Hepatocyte (in vitro differentiated cells): Measurements from ENCODE around the gene GEMIN4. TPM values are rescaled to one million over a fixed set of nuclear protein-coding genes. Genes with fewer than 3 reads are reported as not detected.
"Not testable (repeated sequence)": the region's sequence is repeated elsewhere in the genome, so short reads cannot be mapped to it uniquely, and the experiment has no call there.

Experiments
- DNase-seq: peaks from one replicate; pipeline ENCODE4 v3.0.0-alpha.2; 2016; ENCODE audit warnings: low spot score
- H2AFZ ChIP-seq: fragments of 200-600 bp; sonication (generic); 2 replicates; pipeline ENCODE4 v1.6.0; 2016; ENCODE audit warnings: antibody characterized with exemption, mild to moderate bottlenecking
- H3K27ac ChIP-seq: fragments of 200-600 bp; sonication (generic); 2 replicates; pipeline ENCODE4 v1.5.1; 2016; ENCODE audit warnings: mild to moderate bottlenecking
- H3K27me3 ChIP-seq: fragments of 200-600 bp; sonication (generic); 2 replicates; pipeline ENCODE4 v1.6.1; 2016
- H3K36me3 ChIP-seq: fragments of 200-600 bp; sonication (generic); replicated peaks from 2 replicates; pipeline ENCODE4 v1.5.1; 2016; ENCODE audit warnings: low read depth; ENCODE audit not compliant: insufficient read depth
- H3K4me1 ChIP-seq: fragments of 200-600 bp; sonication (generic); 2 replicates; pipeline ENCODE4 v1.5.1; 2016; ENCODE audit warnings: mild to moderate bottlenecking, moderate library complexity; ENCODE audit not compliant: insufficient read depth
- H3K4me2 ChIP-seq: fragments of 200-600 bp; sonication (generic); 2 replicates; pipeline ENCODE4 v1.6.0; 2016
- H3K4me3 ChIP-seq: fragments of 200-600 bp; sonication (generic); 2 replicates; pipeline ENCODE4 v1.5.1; 2016; ENCODE audit warnings: mild to moderate bottlenecking
- H3K79me2 ChIP-seq: fragments of 200-600 bp; sonication (generic); 2 replicates; pipeline ENCODE4 v1.6.0; 2017; ENCODE audit warnings: mild to moderate bottlenecking
- H3K9me2 ChIP-seq: fragments of 200-600 bp; sonication (generic); replicated peaks from 2 replicates; pipeline ENCODE4 v1.6.0; 2017; ENCODE audit warnings: mild to moderate bottlenecking; ENCODE audit not compliant: insufficient read depth
- H3K9me3 ChIP-seq: fragments of 200-600 bp; sonication (generic); 2 replicates; pipeline ENCODE4 v1.5.1; 2016; ENCODE audit warnings: low read depth, mild to moderate bottlenecking
- H4K20me1 ChIP-seq: fragments of 200-600 bp; sonication (generic); 2 replicates; pipeline ENCODE4 v1.6.0; 2016; ENCODE audit warnings: mild to moderate bottlenecking; ENCODE audit not compliant: insufficient read depth, poor library complexity, severe bottlenecking
- CTCF ChIP-seq: fragments of 200-600 bp; sonication (generic); IDR thresholded peaks from 2 replicates; pipeline ENCODE4 v1.5.1; 2016; ENCODE audit warnings: antibody characterized with exemption, mild to moderate bottlenecking; ENCODE audit not compliant: poor library complexity
- EZH2 ChIP-seq: fragments of 200-600 bp; sonication (generic); IDR thresholded peaks from 2 replicates; pipeline ENCODE4 v1.6.1; 2016; ENCODE audit warnings: antibody characterized with exemption, mild to moderate bottlenecking, borderline replicate concordance
- EZH2phosphoT487 ChIP-seq: fragments of 200-600 bp; sonication (generic); IDR thresholded peaks from one replicate; pipeline ENCODE4 v1.6.1; 2018; ENCODE audit warnings: antibody characterized with exemption, mild to moderate bottlenecking, low read depth, moderate library complexity; ENCODE audit not compliant: unreplicated experiment, severe bottlenecking
- WGBS: methylation state at CpG from one replicate; pipeline ENCODE4 v1.1.6; 2016; ENCODE audit warnings: low lambda C conversion rate; ENCODE audit errors: missing lambda C conversion rate; 5-methylcytosine and 5-hydroxymethylcytosine counted together
- polyA plus RNA-seq: library from polyadenylated mRNA; unstranded; fragments of >200 nt; fragmentation: Nextera tagmentation; extraction: Ambion mirVana; gene quantifications from 2 replicates; pipeline ENCODE4 v1.2.1, GENCODE V29; 2016
- total RNA-seq: library from RNA; depleted of rRNA; stranded (reverse); fragments of >200 nt; gene quantifications from 2 replicates; pipeline ENCODE4 v1.2.3, GENCODE V29; 2014

Gene GEMIN4
- total and polyA plus RNA-seq, 2 experiments from 2014 or later, result 12.0 to 12.8 TPM

GRCh38 chr17:792277-792676 is 40.2 kb upstream of the GEMIN4 start:
- Histone ChIP-seq H2AFZ (no peak overlapping the region), H3K9me2 (no peaks in the 10 kb centered on the region), H4K20me1 (no peaks in the 10 kb centered on the region), H3K79me2 (peaks cover under 1% of the 10 kb centered on the region), H3K36me3 (no peaks in the 10 kb centered on the region), H3K27ac (no peak overlapping the region), H3K4me1 (peaks cover 7% of the 10 kb centered on the region), H3K4me3 (no peak overlapping the region), H3K9me3 (no peaks in the 10 kb centered on the region), H3K27me3 (no peaks in the 10 kb centered on the region), H3K4me2 (no peak overlapping the region)
- TF ChIP-seq CTCF (no peak), EZH2phosphoT487 (no peak), EZH2 (no peak)
- DNase-seq, result no peak
- 87% methylated on average over 9 of the region's 9 CpGs for WGBS

GRCh38 chr17:791829-792228 is 39.8 kb upstream of the GEMIN4 start:
- Histone ChIP-seq H3K4me3 (no peak overlapping the region), H3K27ac (no peak overlapping the region), H3K9me2 (no peaks in the 10 kb centered on the region), H4K20me1 (no peaks in the 10 kb centered on the region), H2AFZ (no peak overlapping the region), H3K4me1 (peaks cover 7% of the 10 kb centered on the region), H3K79me2 (peaks cover 5% of the 10 kb centered on the region), H3K27me3 (no peaks in the 10 kb centered on the region), H3K4me2 (no peak overlapping the region), H3K36me3 (no peaks in the 10 kb centered on the region), H3K9me3 (no peaks in the 10 kb centered on the region)
- 96% methylated on average over 19 of the region's 19 CpGs for WGBS
- DNase-seq, result no peak
- TF ChIP-seq EZH2 (no peak), EZH2phosphoT487 (no peak), CTCF (no peak)

GRCh38 chr17:790874-791247 is 38.8 kb upstream of the GEMIN4 start:
- not testable (repeated sequence) for H3K4me2 ChIP-seq, H3K9me3 ChIP-seq, H3K9me2 ChIP-seq, H3K4me3 ChIP-seq, H3K27ac ChIP-seq, H4K20me1 ChIP-seq, H3K36me3 ChIP-seq, H3K27me3 ChIP-seq, H3K4me1 ChIP-seq, H2AFZ ChIP-seq, DNase-seq
- 94% methylated on average over 9 of the region's 12 CpGs for WGBS
- H3K79me2 ChIP-seq, result peaks cover 11% of the 10 kb centered on the region

GRCh38 chr17:789931-790873 is 38.1 kb upstream of the GEMIN4 start:
- H3K9me3 ChIP-seq, H3K4me2 ChIP-seq, H2AFZ ChIP-seq, H3K4me3 ChIP-seq, H3K9me2 ChIP-seq, DNase-seq, H4K20me1 ChIP-seq, H3K27me3 ChIP-seq, H3K36me3 ChIP-seq, H3K4me1 ChIP-seq: not testable (repeated sequence)
- WGBS, result 88% methylated on average over 26 of the region's 38 CpGs
- H3K79me2 ChIP-seq, result peaks cover 18% of the 10 kb centered on the region
- H3K27ac ChIP-seq, result peak overlapping the region; percentile 27
